ENCODE measurements around the gene FCRL6. TPM values are rescaled to one million over a fixed set of nuclear protein-coding genes. Genes with fewer than 3 reads are reported as not detected.

The FCRL6 gene
- total RNA-seq, result 1 to 10 TPM in 1 of 4 donors, under 1 TPM in 2, not detected in 1; 0.62 to 1.9 (median 0.94) TPM

GRCh38 chr1:159802111-159802510, at the start of gene FCRL6:
TSS of gene FCRL6 (plus strand) at chr1:159802360. CDS start at chr1:159802425, 65 bp downstream.
- H3K4me3 ChIP-seq, result no peak within 1 kb of the TSS
- H3K27ac ChIP-seq, result no peak within 1 kb of the TSS
- 71 to 72% methylated on average over 3 to 6 of the region's 8 CpGs for WGBS, 2 donors (ENCODE audit: low coverage in 1 of 2)
- ATAC-seq, result no peak
- no peak for TF ChIP-seq EP300 (IDR thresholded peaks at IDR 0.05)
- no peak for TF ChIP-seq POLR2AphosphoS5 (IDR thresholded peaks at IDR 0.05)
- TF ChIP-seq POLR2A (IDR thresholded peaks at IDR 0.05), result no peak
- TF ChIP-seq, protein P1, sequence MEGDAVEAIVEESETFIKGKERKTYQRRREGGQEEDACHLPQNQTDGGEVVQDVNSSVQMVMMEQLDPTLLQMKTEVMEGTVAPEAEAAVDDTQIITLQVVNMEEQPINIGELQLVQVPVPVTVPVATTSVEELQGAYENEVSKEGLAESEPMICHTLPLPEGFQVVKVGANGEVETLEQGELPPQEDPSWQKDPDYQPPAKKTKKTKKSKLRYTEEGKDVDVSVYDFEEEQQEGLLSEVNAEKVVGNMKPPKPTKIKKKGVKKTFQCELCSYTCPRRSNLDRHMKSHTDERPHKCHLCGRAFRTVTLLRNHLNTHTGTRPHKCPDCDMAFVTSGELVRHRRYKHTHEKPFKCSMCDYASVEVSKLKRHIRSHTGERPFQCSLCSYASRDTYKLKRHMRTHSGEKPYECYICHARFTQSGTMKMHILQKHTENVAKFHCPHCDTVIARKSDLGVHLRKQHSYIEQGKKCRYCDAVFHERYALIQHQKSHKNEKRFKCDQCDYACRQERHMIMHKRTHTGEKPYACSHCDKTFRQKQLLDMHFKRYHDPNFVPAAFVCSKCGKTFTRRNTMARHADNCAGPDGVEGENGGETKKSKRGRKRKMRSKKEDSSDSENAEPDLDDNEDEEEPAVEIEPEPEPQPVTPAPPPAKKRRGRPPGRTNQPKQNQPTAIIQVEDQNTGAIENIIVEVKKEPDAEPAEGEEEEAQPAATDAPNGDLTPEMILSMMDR (IDR thresholded peaks at IDR 0.05), result no peak
- H3K27me3 ChIP-seq, result peaks cover 1% of the 10 kb centered on the region
- no peaks in the 10 kb centered on the region for H3K4me1 ChIP-seq
- no peaks in the 10 kb centered on the region for H3K36me3 ChIP-seq
- H3K9me3 ChIP-seq, result no peaks in the 10 kb centered on the region

DNA sequence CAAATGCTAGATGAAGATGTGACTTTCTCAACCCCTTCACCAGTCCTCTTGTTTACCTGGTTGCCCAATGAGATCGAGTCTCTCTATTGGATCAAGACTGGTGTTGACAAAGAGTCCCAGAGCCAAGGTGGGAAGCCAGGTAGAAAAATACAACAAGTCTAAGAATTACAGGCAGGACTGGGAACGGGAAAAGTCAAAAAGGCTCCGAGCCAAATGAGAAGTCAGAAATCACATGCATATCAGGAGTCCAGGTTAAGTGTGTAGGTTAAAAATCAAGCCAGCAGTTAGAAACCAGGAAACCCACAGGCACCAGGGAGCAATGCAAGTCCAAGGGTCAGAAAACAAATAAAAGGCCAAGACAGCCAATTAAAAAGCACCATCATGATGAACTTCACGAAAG, 48.8 kb upstream of the FCRL6 start:
- H3K4me1 ChIP-seq, result no peaks in the 10 kb centered on the region
- no peak for ATAC-seq
- no peaks in the 10 kb centered on the region for H3K36me3 ChIP-seq
- 61 to 77% methylated on average over 3 to 4 of the region's 4 CpGs for WGBS, 2 donors (ENCODE audit: low coverage in 1 of 2)
- TF ChIP-seq, protein P1 (IDR thresholded peaks at IDR 0.05), result no peak
- TF ChIP-seq POLR2AphosphoS5 (IDR thresholded peaks at IDR 0.05) (no peak), POLR2A (IDR thresholded peaks at IDR 0.05) (no peak), EP300 (IDR thresholded peaks at IDR 0.05) (no peak)
- no peaks in the 10 kb centered on the region for H3K27me3 ChIP-seq
- H3K9me3 ChIP-seq, result no peaks in the 10 kb centered on the region
- H3K4me3 ChIP-seq, result no peak overlapping the region
- H3K27ac ChIP-seq, result peak overlapping the region in 1 of 4 donors; percentile 23

DNA sequence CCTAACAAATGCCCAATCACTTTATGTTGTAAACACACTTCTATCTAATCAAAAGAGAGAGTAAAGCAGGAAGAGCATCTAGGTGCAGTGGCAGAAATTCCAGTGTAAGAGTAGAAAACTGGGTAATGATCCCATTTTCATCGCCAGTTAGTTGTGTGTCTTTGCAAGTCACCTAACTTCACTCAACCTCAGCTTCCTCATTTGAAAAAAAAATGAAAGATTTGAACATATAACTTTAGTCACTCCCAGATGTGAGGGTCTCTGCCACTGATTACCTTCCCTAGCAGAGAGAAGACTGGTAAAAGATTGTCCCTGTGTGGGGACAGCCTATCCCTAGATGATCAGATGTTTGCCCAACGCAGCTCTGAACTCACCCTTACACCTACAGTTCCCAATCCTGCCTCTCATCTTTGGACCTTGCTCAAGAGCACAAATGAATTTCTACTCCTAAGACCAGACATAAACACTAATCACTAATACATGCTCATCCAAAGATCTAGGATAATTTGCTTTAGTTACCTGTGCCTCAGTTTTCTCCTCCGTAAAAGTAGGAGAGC, 46.6 kb upstream of the FCRL6 start:
- Histone ChIP-seq H3K9me3 (no peaks in the 10 kb centered on the region), H3K27me3 (no peaks in the 10 kb centered on the region), H3K36me3 (no peaks in the 10 kb centered on the region), H3K4me3 (no peak overlapping the region), H3K27ac (no peak overlapping the region), H3K4me1 (no peaks in the 10 kb centered on the region)
- no peak for ATAC-seq
- 88 to 90% methylated on average over 1 to 3 of the region's 3 CpGs for WGBS, 2 donors (ENCODE audit: low coverage in 1 of 2)
- TF ChIP-seq POLR2AphosphoS5 (IDR thresholded peaks at IDR 0.05), result no peak
- TF ChIP-seq, protein P1 (IDR thresholded peaks at IDR 0.05), result no peak
- no peak for TF ChIP-seq POLR2A (IDR thresholded peaks at IDR 0.05)
- no peak for TF ChIP-seq EP300 (IDR thresholded peaks at IDR 0.05)

DNA sequence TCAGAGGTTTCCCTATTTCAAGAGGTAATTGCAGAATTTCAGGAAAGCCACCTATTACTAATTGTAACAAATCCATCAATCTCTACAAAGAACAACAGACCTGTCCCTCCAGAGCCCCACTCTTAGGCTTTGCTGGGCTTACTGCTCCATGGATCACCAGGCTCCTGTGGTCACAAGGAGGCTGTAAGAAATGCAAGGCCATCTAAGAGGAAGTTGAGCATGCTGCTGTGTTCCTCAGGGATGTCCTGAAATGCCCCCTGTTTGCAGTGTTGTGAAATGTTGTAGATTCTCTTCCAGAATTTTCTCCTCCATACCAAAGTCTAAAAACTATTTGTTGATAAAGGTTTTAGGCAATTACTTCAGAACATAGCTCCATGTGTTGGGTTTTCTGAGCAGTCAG, 45.8 kb upstream of the FCRL6 start:
- Histone ChIP-seq H3K4me3 (no peak overlapping the region), H3K4me1 (no peaks in the 10 kb centered on the region), H3K27ac (no peak overlapping the region), H3K27me3 (no peaks in the 10 kb centered on the region), H3K36me3 (no peaks in the 10 kb centered on the region), H3K9me3 (no peaks in the 10 kb centered on the region)
- no peak for ATAC-seq
- TF ChIP-seq, protein P1 (IDR thresholded peaks at IDR 0.05), result no peak
- TF ChIP-seq EP300 (IDR thresholded peaks at IDR 0.05) (no peak), POLR2AphosphoS5 (IDR thresholded peaks at IDR 0.05) (no peak), POLR2A (IDR thresholded peaks at IDR 0.05) (no peak)

DNA sequence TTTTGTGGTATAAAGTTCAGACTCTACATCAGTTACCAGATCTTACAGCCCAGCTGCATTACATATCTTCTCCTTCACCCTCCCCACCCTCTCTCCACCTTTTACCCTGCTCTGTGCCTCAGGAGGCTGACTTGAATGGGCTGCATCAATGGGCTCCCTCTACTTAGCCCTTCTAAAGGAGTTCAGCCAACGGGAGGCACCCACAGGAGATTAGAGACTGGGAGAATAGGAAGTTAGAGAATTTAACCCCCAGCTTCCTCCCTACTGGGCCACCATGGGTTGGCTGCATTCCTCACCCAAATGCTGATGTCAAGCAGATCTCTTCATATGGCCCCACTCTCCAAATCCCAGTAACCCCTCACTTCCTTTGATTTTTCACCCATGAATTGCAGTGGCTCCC, 38.5 kb upstream of the FCRL6 start:
- no peak for TF ChIP-seq EP300 (IDR thresholded peaks at IDR 0.05)
- no peak for TF ChIP-seq POLR2A (IDR thresholded peaks at IDR 0.05)
- no peak for TF ChIP-seq POLR2AphosphoS5 (IDR thresholded peaks at IDR 0.05)
- TF ChIP-seq, protein P1 (IDR thresholded peaks at IDR 0.05), result no peak
- Histone ChIP-seq H3K36me3 (no peaks in the 10 kb centered on the region), H3K27me3 (peaks cover 6% of the 10 kb centered on the region), H3K4me1 (no peaks in the 10 kb centered on the region), H3K9me3 (no peaks in the 10 kb centered on the region), H3K27ac (no peak overlapping the region), H3K4me3 (no peak overlapping the region)
- no peak for ATAC-seq
- WGBS, 2 donors (ENCODE audit: low coverage in 1 of 2), result 18% methylated on average over 1 of the region's 1 CpG; no CpG with 5 or more reads in 1 of the 2 donors
